IgD-negative memory B cell (primary cell): Measurements from ENCODE around the gene POTEI. TPM values are rescaled to one million over a fixed set of nuclear protein-coding genes. Genes with fewer than 3 reads are reported as not detected.
"Not testable (repeated sequence)": the region's sequence is repeated elsewhere in the genome, so short reads cannot be mapped to it uniquely, and the experiment has no call there.

Source experiments
- H3K27ac Mint-ChIP-seq, 3 donors: one replicate each; pipeline ENCODE4 v1.8.0; 2020 to 2022; ENCODE audit warnings: mild to moderate bottlenecking in 3 of 3, mixed read lengths in 3 of 3, moderate library complexity in 1 of 3
- H3K27me3 Mint-ChIP-seq: one replicate; pipeline ENCODE4 v1.8.0; 2021; ENCODE audit warnings: mixed read lengths
- H3K36me3 Mint-ChIP-seq: one replicate; pipeline ENCODE4 v1.8.0; 2020; ENCODE audit warnings: mild to moderate bottlenecking, mixed read lengths
- H3K4me1 Mint-ChIP-seq, 3 donors: one replicate each; pipeline ENCODE4 v1.8.0; 2020 to 2022; ENCODE audit warnings: mixed read lengths in 3 of 3, mild to moderate bottlenecking in 1 of 3
- H3K4me3 Mint-ChIP-seq, 4 donors: one replicate each; pipeline ENCODE4 v1.8.0; 2020 to 2022; ENCODE audit warnings: mild to moderate bottlenecking in 4 of 4, mixed read lengths in 4 of 4, moderate library complexity in 3 of 4
- H3K9me3 Mint-ChIP-seq, 3 donors: one replicate each; pipeline ENCODE4 v1.8.0; 2020 to 2021; ENCODE audit warnings: mixed read lengths in 3 of 3, mild to moderate bottlenecking in 1 of 3
- polyA plus RNA-seq: library from polyadenylated mRNA; unstranded; fragments of 300-500 nt; fragmentation: Illumina TruSeq; gene quantifications from one replicate; pipeline ENCODE4 v1.2.3, GENCODE V29; 2021

POTEI gene
- polyA plus RNA-seq, 1 donor from 2014 or later, result not detected

- not testable (repeated sequence) for H3K4me3 Mint-ChIP-seq
These were observed 9.5 kb upstream of the POTEI start for GRCh38 chr2:130518516-130519106.

GRCh38 chr2:130511747-130512451 lies 2.8 kb upstream of the POTEI start:
- H3K27me3 Mint-ChIP-seq, H3K27ac Mint-ChIP-seq, H3K9me3 Mint-ChIP-seq, H3K36me3 Mint-ChIP-seq, H3K4me1 Mint-ChIP-seq, H3K4me3 Mint-ChIP-seq: not testable (repeated sequence)

More at GRCh38 chr2:130518516-130519106, 9.5 kb upstream of the POTEI start:
- not testable (repeated sequence) for H3K27me3 Mint-ChIP-seq, H3K4me1 Mint-ChIP-seq, H3K9me3 Mint-ChIP-seq, H3K27ac Mint-ChIP-seq, H3K36me3 Mint-ChIP-seq

GRCh38 chr2:130510807-130511746 lies 1.9 kb upstream of the POTEI start:
- H3K27me3 Mint-ChIP-seq, H3K4me1 Mint-ChIP-seq, H3K27ac Mint-ChIP-seq, H3K36me3 Mint-ChIP-seq, H3K4me3 Mint-ChIP-seq, H3K9me3 Mint-ChIP-seq: not testable (repeated sequence)

GRCh38 chr2:130491073-130491472 lies 18.1 kb downstream of the POTEI start:
- not testable (repeated sequence) for H3K4me3 Mint-ChIP-seq, H3K9me3 Mint-ChIP-seq, H3K27me3 Mint-ChIP-seq, H3K27ac Mint-ChIP-seq, H3K36me3 Mint-ChIP-seq, H3K4me1 Mint-ChIP-seq

GRCh38 chr2:130455413-130455812 lies 53.7 kb downstream of the POTEI start:
- not testable (repeated sequence) for H3K27ac Mint-ChIP-seq, H3K4me1 Mint-ChIP-seq, H3K9me3 Mint-ChIP-seq, H3K36me3 Mint-ChIP-seq, H3K4me3 Mint-ChIP-seq, H3K27me3 Mint-ChIP-seq

GRCh38 chr2:130454712-130455083 lies 54.4 kb downstream of the POTEI start:
- H3K4me3 Mint-ChIP-seq, H3K4me1 Mint-ChIP-seq, H3K27ac Mint-ChIP-seq, H3K36me3 Mint-ChIP-seq, H3K27me3 Mint-ChIP-seq, H3K9me3 Mint-ChIP-seq: not testable (repeated sequence)

- H3K4me1 Mint-ChIP-seq, H3K36me3 Mint-ChIP-seq, H3K9me3 Mint-ChIP-seq, H3K27me3 Mint-ChIP-seq, H3K4me3 Mint-ChIP-seq, H3K27ac Mint-ChIP-seq: not testable (repeated sequence)
These were observed 55.0 kb downstream of the POTEI start for GRCh38 chr2:130453955-130454711.

- not testable (repeated sequence) for H3K9me3 Mint-ChIP-seq, H3K4me3 Mint-ChIP-seq, H3K27ac Mint-ChIP-seq, H3K27me3 Mint-ChIP-seq, H3K4me1 Mint-ChIP-seq, H3K36me3 Mint-ChIP-seq
These were observed 56.2 kb downstream of the POTEI start for GRCh38 chr2:130452897-130453296.

GRCh38 chr2:130451823-130452222 lies 57.3 kb downstream of the POTEI start:
- not testable (repeated sequence) for H3K27me3 Mint-ChIP-seq, H3K4me3 Mint-ChIP-seq, H3K27ac Mint-ChIP-seq, H3K36me3 Mint-ChIP-seq, H3K9me3 Mint-ChIP-seq, H3K4me1 Mint-ChIP-seq

- not testable (repeated sequence) for H3K9me3 Mint-ChIP-seq, H3K27me3 Mint-ChIP-seq, H3K27ac Mint-ChIP-seq, H3K4me3 Mint-ChIP-seq, H3K36me3 Mint-ChIP-seq, H3K4me1 Mint-ChIP-seq
These were observed 57.9 kb downstream of the POTEI start for GRCh38 chr2:130451278-130451677.

- not testable (repeated sequence) for H3K4me1 Mint-ChIP-seq, H3K4me3 Mint-ChIP-seq, H3K27ac Mint-ChIP-seq, H3K9me3 Mint-ChIP-seq, H3K27me3 Mint-ChIP-seq, H3K36me3 Mint-ChIP-seq
These were observed 58.8 kb downstream of the POTEI start for GRCh38 chr2:130450366-130450765.

GRCh38 chr2:130427631-130428030 lies 81.5 kb downstream of the POTEI start:
- H3K36me3 Mint-ChIP-seq, H3K4me1 Mint-ChIP-seq, H3K27me3 Mint-ChIP-seq, H3K9me3 Mint-ChIP-seq, H3K27ac Mint-ChIP-seq: not testable (repeated sequence)
- peak overlapping the region; percentile 64 to 90 (median 76) for H3K4me3 Mint-ChIP-seq

- not testable (repeated sequence) for H3K27me3 Mint-ChIP-seq, H3K9me3 Mint-ChIP-seq, H3K4me3 Mint-ChIP-seq, H3K36me3 Mint-ChIP-seq, H3K4me1 Mint-ChIP-seq, H3K27ac Mint-ChIP-seq
These were observed 90.3 kb downstream of the POTEI start for GRCh38 chr2:130418845-130419244.

GRCh38 chr2:130416693-130417092 lies 92.4 kb downstream of the POTEI start:
- not testable (repeated sequence) for H3K9me3 Mint-ChIP-seq, H3K27me3 Mint-ChIP-seq, H3K4me1 Mint-ChIP-seq

More at GRCh38 chr2:130416693-130417092, 92.4 kb downstream of the POTEI start:
- H3K36me3 Mint-ChIP-seq, H3K4me3 Mint-ChIP-seq, H3K27ac Mint-ChIP-seq: not testable (repeated sequence)
